LNCaP clone FGC (cell line): ENCODE measurements around the gene ADAMTS14.

ENCODE experiments used
- DNase-seq: peaks from one replicate; pipeline ENCODE4 v3.0.0-alpha.2; 2011; ENCODE audit warnings: low read depth
- H3K4me3 ChIP-seq: 2 replicates; pipeline ENCODE4 v1.5.1; 2011; ENCODE audit warnings: mild to moderate bottlenecking, low read depth, low read length, control low read depth
- TF ChIP-seq, protein P1 (sequence below): IDR thresholded peaks from 2 replicates; pipeline ENCODE4 v1.5.1; 2012; ENCODE audit warnings: mild to moderate bottlenecking; ENCODE audit not compliant: control insufficient read depth, insufficient read depth; ENCODE audit errors: extremely low read depth

The ADAMTS14 gene

DNA sequence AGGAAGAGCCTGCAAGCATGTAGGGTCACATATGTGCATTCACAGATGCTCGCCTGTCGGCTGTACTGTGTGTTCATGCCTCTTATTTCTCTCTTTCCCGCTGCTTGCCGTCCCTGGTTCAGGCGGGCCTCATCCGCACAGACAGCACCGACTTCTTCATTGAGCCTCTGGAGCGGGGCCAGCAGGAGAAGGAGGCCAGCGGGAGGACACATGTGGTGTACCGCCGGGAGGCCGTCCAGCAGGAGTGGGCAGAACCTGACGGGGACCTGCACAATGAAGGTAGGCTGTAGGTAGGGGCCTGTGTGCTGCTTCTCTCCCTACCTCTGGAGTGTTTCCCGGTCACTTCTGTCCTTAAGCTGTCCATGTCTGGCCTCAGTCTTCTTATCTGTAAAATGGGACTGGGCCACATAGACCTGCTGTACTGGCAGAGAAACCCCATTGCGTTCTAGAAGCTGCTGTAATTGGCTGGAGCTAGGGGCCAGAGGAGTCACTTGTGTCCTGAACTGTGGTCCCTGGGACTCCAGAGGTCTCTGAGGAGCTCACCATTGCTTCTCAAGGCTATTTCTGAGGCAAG lies 30.0 kb downstream of the ADAMTS14 start:
- H3K4me3 ChIP-seq = no peak overlapping the region
- DNase-seq = no peak
- TF ChIP-seq, protein P1, sequence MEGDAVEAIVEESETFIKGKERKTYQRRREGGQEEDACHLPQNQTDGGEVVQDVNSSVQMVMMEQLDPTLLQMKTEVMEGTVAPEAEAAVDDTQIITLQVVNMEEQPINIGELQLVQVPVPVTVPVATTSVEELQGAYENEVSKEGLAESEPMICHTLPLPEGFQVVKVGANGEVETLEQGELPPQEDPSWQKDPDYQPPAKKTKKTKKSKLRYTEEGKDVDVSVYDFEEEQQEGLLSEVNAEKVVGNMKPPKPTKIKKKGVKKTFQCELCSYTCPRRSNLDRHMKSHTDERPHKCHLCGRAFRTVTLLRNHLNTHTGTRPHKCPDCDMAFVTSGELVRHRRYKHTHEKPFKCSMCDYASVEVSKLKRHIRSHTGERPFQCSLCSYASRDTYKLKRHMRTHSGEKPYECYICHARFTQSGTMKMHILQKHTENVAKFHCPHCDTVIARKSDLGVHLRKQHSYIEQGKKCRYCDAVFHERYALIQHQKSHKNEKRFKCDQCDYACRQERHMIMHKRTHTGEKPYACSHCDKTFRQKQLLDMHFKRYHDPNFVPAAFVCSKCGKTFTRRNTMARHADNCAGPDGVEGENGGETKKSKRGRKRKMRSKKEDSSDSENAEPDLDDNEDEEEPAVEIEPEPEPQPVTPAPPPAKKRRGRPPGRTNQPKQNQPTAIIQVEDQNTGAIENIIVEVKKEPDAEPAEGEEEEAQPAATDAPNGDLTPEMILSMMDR = no peak

DNA sequence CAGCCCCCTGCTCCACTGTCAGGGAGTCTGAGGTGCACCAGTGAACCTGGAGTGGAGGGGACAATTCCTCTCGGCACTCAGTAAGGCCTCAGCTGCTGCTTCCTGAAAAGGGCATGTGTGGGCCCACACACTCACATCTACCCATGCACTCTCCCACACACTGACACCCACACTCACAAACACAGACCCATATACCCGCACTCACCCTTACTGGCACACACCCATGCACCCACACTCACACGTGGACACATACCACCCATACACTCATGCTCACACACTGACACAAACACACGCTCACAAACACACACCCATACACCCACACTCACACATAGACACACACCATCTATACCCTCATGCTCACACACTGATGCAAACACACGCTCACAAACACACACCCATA lies 31.9 kb downstream of the ADAMTS14 start:
- H3K4me3 ChIP-seq = no peak overlapping the region
- TF ChIP-seq, protein P1 = no peak
- DNase-seq = no peak

DNA sequence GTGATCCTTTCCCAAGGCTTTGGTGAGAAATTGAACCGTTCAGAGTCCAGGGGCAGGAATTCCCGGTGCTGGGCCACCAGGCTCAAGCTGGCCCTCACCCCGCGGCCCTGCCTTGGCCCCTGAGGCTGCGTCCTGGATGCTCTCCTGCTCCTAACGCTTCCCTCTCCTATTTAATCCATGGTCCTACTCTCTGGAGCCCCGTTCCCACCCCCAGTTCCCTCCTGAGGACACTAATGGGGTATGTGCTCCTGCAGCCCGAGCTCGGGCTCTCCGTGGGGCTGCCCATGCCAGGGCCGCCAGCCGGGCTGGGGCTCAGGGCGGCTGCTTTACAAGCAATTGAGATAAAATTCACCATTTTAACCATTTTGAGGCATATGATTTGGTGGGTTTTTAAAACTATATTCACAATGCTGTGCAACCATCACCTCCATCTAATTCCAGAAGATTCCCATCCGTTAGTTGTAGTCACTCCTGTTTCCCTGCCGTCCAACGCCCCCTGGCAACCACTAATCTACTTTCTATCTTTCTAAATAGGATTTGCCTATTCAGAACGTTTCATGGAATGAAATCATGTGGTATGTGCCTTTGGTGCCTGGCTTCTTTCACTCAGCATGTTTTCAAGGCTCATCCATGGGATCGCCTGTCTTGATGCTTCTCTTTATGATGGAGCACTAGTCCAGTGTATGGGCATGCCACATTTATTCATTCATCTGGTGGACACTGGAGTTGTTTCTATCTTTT lies 33.0 kb downstream of the ADAMTS14 start:
- DNase-seq = no peak
- H3K4me3 ChIP-seq = no peak overlapping the region
- TF ChIP-seq, protein P1 = no peak

DNA sequence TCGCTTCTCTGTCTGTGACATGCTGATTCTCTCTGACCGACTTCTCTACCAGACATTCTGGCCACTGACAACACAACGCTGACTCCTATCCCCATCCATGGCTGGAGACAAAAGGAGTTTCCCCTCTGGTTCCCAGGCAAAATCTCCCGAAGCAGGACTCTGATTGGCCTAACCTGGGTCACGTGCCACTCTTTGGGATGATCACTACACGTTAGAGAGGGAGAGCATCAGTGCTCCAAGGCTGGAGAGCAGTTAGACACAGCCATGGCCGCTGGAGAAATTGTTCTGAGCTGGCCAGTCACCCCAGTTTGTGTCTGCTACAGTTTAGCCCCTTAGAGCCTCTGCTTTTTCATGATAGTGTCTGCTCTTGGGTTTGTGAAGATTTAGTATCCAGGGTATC lies 38.9 kb downstream of the ADAMTS14 start:
- TF ChIP-seq, protein P1 = no peak
- DNase-seq = no peak
- no peak overlapping the region for H3K4me3 ChIP-seq

DNA sequence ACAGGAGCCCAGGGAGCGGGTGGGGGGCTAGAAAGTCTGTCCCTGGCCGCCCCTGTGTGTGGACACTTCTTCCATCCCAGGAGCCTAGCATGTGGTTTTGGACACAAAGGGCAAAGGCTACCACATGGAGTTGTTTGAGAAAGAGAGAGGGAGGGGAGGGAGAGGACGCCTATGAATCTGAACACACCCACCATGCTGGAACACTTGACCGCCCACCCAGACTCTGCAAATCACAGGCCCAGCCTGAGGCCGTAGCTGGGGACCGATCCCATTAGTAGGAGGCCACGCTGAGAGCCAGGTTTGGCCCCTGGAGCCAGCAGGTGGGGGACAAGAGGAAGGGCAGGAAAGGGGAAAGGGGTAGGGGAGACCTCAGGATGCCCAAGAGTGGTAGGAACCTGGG lies 39.6 kb downstream of the ADAMTS14 start:
- H3K4me3 ChIP-seq = no peak overlapping the region
- TF ChIP-seq, protein P1 = no peak
- DNase-seq = no peak

DNA sequence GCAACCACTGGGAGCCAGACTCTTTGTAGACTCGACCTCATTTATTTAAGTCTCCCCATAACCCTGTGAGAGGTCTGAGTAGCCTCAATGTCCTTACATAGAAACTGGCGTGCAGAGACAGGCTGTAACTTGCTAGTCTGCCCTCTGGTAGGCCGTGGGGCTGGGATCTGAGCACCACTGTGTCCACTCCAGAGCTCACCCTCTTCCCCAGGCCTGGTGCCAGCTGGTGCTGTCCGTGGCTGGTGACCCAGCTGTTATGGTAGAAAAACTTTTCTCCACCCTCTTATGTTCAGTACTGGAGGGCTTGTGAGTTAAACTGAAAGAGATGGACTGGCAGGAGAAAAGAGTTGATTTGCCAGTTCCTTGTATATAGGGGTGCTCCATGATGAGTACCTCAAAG lies 41.9 kb downstream of the ADAMTS14 start:
- DNase-seq = no peak
- H3K4me3 ChIP-seq = no peak overlapping the region

DNA sequence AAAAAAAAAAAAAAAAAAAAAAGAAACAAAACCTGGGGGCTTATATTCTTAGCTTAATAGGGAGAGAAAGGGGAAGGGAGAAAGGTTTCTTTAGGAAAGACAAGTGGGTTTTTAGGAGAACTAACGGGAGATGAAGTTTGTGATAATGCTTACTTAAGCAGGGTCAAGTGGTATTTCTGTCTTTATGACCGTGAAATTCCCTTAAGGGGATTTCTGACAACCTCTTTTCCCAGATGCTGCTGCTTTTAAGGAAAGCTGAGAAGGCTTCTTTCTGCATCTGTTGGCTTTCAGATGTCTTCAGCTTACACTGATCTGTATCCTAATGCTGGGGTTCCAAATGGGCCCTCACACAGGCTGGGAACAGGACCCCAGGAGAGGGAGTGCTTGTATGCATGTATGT lies 42.6 kb downstream of the ADAMTS14 start:
- no peak overlapping the region for H3K4me3 ChIP-seq
- TF ChIP-seq, protein P1 = no peak
- no peak for DNase-seq

More for the DNA sequence above, 41.9 kb downstream of the ADAMTS14 start:
- TF ChIP-seq, protein P1 = no peak
